ENCODE measurements around the gene SDC1. TPM values are rescaled to one million over a fixed set of nuclear protein-coding genes. Genes with fewer than 3 reads are reported as not detected.

Gene SDC1
- total RNA-seq, 1 donor from 2014 or later, result 0.32 TPM

GRCh38 chr2:20188201-20188600 is 36.7 kb downstream of the SDC1 start:
- no peak for DNase-seq (ENCODE audit: low spot score in 2 of 2)
- intact Hi-C loops (cut with DNase I), result no loop called here

GRCh38 chr2:20187331-20187730 is 37.6 kb downstream of the SDC1 start:
- intact Hi-C loops (cut with DNase I), result no loop called here
- Histone ChIP-seq H3K27me3 (no peaks in the 10 kb centered on the region), H3K36me3 (no peaks in the 10 kb centered on the region), H3K27ac (no peak overlapping the region), H3K4me1 (no peaks in the 10 kb centered on the region), H3K4me3 (no peak overlapping the region), H3K9me3 (no peaks in the 10 kb centered on the region)
- no peak for DNase-seq (ENCODE audit: low spot score in 2 of 2)
- TF ChIP-seq, protein P1, sequence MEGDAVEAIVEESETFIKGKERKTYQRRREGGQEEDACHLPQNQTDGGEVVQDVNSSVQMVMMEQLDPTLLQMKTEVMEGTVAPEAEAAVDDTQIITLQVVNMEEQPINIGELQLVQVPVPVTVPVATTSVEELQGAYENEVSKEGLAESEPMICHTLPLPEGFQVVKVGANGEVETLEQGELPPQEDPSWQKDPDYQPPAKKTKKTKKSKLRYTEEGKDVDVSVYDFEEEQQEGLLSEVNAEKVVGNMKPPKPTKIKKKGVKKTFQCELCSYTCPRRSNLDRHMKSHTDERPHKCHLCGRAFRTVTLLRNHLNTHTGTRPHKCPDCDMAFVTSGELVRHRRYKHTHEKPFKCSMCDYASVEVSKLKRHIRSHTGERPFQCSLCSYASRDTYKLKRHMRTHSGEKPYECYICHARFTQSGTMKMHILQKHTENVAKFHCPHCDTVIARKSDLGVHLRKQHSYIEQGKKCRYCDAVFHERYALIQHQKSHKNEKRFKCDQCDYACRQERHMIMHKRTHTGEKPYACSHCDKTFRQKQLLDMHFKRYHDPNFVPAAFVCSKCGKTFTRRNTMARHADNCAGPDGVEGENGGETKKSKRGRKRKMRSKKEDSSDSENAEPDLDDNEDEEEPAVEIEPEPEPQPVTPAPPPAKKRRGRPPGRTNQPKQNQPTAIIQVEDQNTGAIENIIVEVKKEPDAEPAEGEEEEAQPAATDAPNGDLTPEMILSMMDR (IDR thresholded peaks at IDR 0.05), result no peak

More at GRCh38 chr2:20188201-20188600, 36.7 kb downstream of the SDC1 start:
- Histone ChIP-seq H3K4me3 (no peak overlapping the region), H3K27ac (no peak overlapping the region), H3K9me3 (no peaks in the 10 kb centered on the region), H3K27me3 (no peaks in the 10 kb centered on the region), H3K4me1 (no peaks in the 10 kb centered on the region), H3K36me3 (no peaks in the 10 kb centered on the region)
- TF ChIP-seq, protein P1 (IDR thresholded peaks at IDR 0.05), result no peak

GRCh38 chr2:20186855-20187187 is 38.1 kb downstream of the SDC1 start:
- no peak overlapping the region for H3K4me3 ChIP-seq
- intact Hi-C loops (cut with DNase I), result no loop called here
- H3K9me3 ChIP-seq, result no peaks in the 10 kb centered on the region
- H3K4me1 ChIP-seq, result no peaks in the 10 kb centered on the region
- H3K36me3 ChIP-seq, result no peaks in the 10 kb centered on the region
- no peaks in the 10 kb centered on the region for H3K27me3 ChIP-seq
- TF ChIP-seq, protein P1 (IDR thresholded peaks at IDR 0.05), result no peak
- DNase-seq (ENCODE audit: low spot score in 2 of 2), result no peak
- no peak overlapping the region for H3K27ac ChIP-seq

DNA sequence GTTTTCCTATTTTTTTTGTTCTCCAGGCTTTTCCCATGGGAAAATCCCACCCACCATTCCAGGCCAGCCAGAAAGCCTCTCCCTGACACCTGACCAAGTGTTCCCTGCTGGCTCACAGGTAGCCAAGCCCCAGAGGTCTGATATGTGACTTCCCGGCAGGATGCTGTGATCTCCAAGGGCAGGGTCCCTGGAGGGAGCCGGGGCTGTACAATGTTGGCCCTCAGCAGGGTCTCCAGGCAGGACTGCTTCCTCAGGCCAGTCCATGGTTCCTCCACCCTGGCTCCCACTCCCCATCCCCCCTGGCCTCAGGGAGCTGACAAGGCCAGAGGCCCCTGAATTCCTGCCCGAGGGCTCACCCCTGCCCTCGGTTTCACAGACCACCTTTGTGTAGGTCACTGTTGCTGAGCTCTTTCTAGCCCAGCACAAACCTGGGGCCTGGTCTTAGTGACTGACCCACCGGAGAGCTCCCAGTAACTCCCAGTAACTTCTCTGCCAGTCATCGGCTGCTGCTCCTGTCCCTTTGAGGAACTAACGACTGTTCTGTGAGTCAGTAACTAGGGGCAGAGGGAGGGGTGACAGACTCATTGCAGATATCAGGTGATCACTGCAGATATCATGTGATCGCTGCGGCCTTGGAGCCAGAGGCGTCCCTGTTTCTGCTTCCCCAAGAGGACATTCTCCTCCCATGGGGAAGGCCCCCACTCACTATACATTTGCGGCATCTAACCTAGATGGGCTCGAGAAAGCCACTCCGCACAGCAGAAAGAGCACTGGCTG is 38.7 kb downstream of the SDC1 start:
- H3K4me1 ChIP-seq, result no peaks in the 10 kb centered on the region
- H3K27ac ChIP-seq, result no peak overlapping the region
- H3K9me3 ChIP-seq, result no peaks in the 10 kb centered on the region
- intact Hi-C loops (cut with DNase I), result no loop called here
- no peak overlapping the region for H3K4me3 ChIP-seq
- no peaks in the 10 kb centered on the region for H3K36me3 ChIP-seq
- TF ChIP-seq, protein P1 (IDR thresholded peaks at IDR 0.05), result no peak
- no peaks in the 10 kb centered on the region for H3K27me3 ChIP-seq
- peak in 1 of 2 donors; percentile 30 for DNase-seq (ENCODE audit: low spot score in 2 of 2)

DNA sequence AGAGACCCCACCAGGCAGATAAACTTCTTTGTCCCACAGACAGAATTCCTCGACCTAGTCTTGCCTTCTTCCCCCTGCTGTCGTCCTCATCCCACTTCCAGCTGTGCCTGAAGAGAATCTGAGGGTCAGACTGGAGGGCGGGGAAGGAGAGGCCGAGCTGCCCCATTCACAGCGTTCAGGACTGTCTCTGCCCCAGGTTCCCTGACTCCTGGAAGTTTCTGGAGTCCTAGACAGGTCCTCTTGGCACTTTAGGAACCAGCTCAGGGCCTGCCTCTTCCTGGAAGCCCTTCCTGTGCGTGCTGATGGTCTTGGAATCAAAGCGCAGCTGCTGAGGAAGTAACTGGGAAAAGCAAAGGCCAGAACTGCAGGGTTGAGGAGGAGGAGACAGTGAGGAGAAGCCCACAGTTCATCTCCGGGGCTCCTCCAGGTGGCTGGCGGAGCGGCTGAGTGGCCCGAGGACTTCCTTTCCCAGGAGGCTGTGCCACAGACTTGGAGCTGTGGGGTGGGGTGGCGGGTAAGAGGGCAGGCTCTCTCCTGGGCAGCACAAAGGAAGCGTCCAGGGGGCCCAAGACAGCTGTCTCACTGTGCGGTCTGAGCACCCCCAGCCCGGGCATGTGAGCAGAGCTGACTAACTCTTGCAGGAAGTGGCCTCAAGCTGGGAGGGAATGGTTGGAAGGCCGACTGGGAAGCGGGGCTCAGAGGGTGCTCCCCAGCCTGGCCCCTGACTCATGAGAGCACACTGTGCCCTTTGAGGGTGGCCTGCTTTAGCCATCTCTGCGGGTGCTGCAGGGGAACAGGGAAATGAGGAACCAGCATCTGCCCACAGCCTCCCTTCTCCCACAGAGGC is 39.5 kb downstream of the SDC1 start:
- no peak overlapping the region for H3K4me3 ChIP-seq
- H3K27me3 ChIP-seq, result no peaks in the 10 kb centered on the region
- TF ChIP-seq, protein P1 (IDR thresholded peaks at IDR 0.05), result no peak
- H3K36me3 ChIP-seq, result no peaks in the 10 kb centered on the region
- intact Hi-C loops (cut with DNase I), result no loop called here
- no peak overlapping the region for H3K27ac ChIP-seq
- no peaks in the 10 kb centered on the region for H3K4me1 ChIP-seq
- no peaks in the 10 kb centered on the region for H3K9me3 ChIP-seq
- DNase-seq (ENCODE audit: low spot score in 2 of 2), result peak in 1 of 2 donors; percentile 45
